Aorta (tissue), 5 donors: ENCODE results near the gene ST6GAL2. TPM values are rescaled to one million over a fixed set of nuclear protein-coding genes. Genes with fewer than 3 reads are reported as not detected.
A peak's percentile ranks its signal among the peaks of the same experiment; 100 is the strongest.

Experiments used
- ATAC-seq: fragments of 200-7000 bp; cut with Tn5 transposase; one replicate; pipeline ENCODE4 v1.9.1; 2022; ENCODE audit warnings: moderate library complexity; ENCODE audit not compliant: low FRiP score
- DNase-seq, 2 donors: peaks; one replicate each; pipeline ENCODE4 v3.0.0-alpha.2; 2020
- H3K27ac ChIP-seq, 2 donors: one replicate each; pipeline ENCODE4 v1.5.1; 2013; ENCODE audit warnings: low read length in 2 of 2, mild to moderate bottlenecking in 2 of 2, moderate library complexity in 2 of 2, control low read depth in 1 of 2, inconsistent platforms in 1 of 2, low read depth in 1 of 2
- H3K27me3 ChIP-seq, 2 donors: one replicate each; pipeline ENCODE4 v1.6.1; 2013; ENCODE audit warnings: control low read depth in 1 of 2, low read length in 1 of 2, mild to moderate bottlenecking in 1 of 2, moderate library complexity in 1 of 2; ENCODE audit not compliant: insufficient read depth in 2 of 2, control insufficient read depth in 1 of 2
- H3K36me3 ChIP-seq, 2 donors: one replicate each; pipeline ENCODE4 v1.6.1; 2013; ENCODE audit warnings: control low read depth in 1 of 2, low read length in 1 of 2, mild to moderate bottlenecking in 1 of 2; ENCODE audit not compliant: insufficient read depth in 2 of 2, control insufficient read depth in 1 of 2
- H3K4me1 ChIP-seq, 2 donors: one replicate each; pipeline ENCODE4 v1.6.1; 2013; ENCODE audit warnings: low read length in 2 of 2, control low read depth in 1 of 2, mild to moderate bottlenecking in 1 of 2, moderate library complexity in 1 of 2; ENCODE audit not compliant: insufficient read depth in 2 of 2, control insufficient read depth in 1 of 2
- H3K4me3 ChIP-seq, 2 donors: one replicate each; pipeline ENCODE4 v1.5.1; 2013; ENCODE audit warnings: low read length in 2 of 2, control low read depth in 1 of 2, mild to moderate bottlenecking in 1 of 2
- H3K9me3 ChIP-seq: one replicate; pipeline ENCODE4 v1.6.1; 2013; ENCODE audit warnings: mild to moderate bottlenecking, low read length; ENCODE audit not compliant: control insufficient read depth
- WGBS, 2 donors: extraction: QIAGEN DNeasy Blood & Tissue Kit; methylation state at CpG; one replicate each; pipeline ENCODE4 v1.1.7; 2013; 5-methylcytosine and 5-hydroxymethylcytosine counted together
- intact Hi-C, 2 donors: fragments of 100-400 bp; cut with DNase I; formaldehyde crosslinking; loops; one replicate each; pipeline versions ENCODE4 v1.14.2 to v1.15.0; 2022
- polyA plus RNA-seq, 2 donors: library from polyadenylated mRNA; stranded (reverse); fragments of 200-250 nt; gene quantifications; one replicate each; pipeline ENCODE4 v1.2.3, GENCODE V29; 2013
- total RNA-seq, 2 donors: library from RNA; stranded (reverse); fragmentation: NEBNext Ultra II Directional; extraction: Animal tissue kit (Norgen Biotek cat#: 25700); gene quantifications; one replicate each; pipeline ENCODE4 v1.2.1, GENCODE V29; 2021
- donor health status: healthy with polysubstance abuse.
- donor health status: Bipolar disorder and iron deficiency.
- donor health status: DM: no; HTN: no; CAD: no.
- donor health status: DM: no; HTN: no; CAD: no.
- donor health status: DM: yes; HTN: yes; CAD: no.

The ST6GAL2 gene
- total and polyA plus RNA-seq, 4 donors: 7.0 to 107 (median 29.2) TPM

DNA sequence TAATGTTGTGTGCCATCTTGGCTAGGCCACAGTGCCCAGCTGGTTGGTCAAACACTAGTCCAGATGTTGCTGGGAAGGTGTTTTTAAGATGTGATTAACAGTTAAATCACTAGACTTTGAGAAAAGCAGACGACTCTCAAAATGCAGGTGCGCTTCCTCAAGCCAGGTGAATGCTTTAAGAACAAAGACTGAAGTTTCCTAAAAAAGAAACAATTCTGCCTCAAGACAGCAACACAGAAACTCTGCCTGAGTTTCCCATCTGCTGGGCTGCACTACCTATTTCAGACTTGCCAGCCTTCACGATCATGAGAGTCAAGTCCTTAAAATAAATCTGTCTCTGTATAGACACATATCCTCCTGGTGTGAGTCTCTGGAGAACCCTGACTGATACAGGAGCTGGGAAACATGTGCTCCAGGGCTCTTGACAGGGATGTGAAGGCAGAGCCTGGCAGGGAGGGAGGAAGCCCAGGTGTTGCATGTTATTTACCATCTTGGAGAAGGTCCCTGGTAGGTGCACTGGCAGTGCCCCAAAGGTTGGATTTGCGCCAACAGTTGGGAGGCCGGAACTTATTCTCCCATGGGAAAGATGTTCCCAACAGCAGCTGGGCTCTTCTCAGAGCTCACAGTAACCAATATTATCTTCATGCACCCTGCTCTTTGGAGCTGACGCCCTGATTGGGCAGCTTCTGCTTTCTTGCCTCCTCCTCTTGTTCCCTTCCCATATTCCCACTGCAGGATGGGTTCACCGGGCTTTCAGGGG is 43.9 kb downstream of the ST6GAL2 start:
- Histone ChIP-seq H3K27me3 (no peaks in the 10 kb centered on the region), H3K4me3 (no peak overlapping the region), H3K4me1 (peaks cover 5 to 15% of the 10 kb centered on the region in 2 donors), H3K27ac (peak overlapping the region; percentile 62 to 74), H3K36me3 (peaks cover 0 to 6% of the 10 kb centered on the region in 2 donors), H3K9me3 (no peaks in the 10 kb centered on the region)
- no peak for ATAC-seq
- intact Hi-C loops: loop anchor here in 1 of 2 donors (10.0 kb wide), 1 partner anchor 573 kb away; no protein-coding TSS in a partner anchor
- DNase-seq: no peak
- 44% methylated on average over 7 of the region's 7 CpGs for WGBS, 2 donors

DNA sequence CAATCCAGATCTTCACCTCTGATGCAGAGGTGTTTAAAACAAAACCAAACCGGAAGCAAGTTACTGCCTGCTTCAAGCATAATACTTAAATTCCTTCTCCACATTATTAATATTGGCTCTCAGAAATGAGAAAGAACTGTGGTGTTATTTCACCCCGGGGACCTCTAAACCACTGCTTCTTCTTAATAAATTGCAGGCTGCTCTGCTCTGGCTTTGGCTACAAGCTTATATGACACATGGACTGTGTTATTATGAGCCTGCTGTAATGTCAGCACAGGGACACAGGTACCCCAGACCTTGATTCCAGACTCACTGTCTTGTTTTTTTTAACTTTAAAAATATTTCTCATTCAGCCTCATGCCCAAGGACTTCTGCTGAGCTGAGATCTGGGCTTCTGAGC is 45.1 kb downstream of the ST6GAL2 start:
- peaks cover 0 to 6% of the 10 kb centered on the region in 2 donors for H3K36me3 ChIP-seq
- ATAC-seq (no peak), DNase-seq (no peak)
- H3K9me3 ChIP-seq: no peaks in the 10 kb centered on the region
- peak overlapping the region; percentile 62 to 74 for H3K27ac ChIP-seq
- intact Hi-C loops: loop anchor here in 1 of 2 donors (10.0 kb wide), 1 partner anchor 574 kb away; no protein-coding TSS in a partner anchor
- no peaks in the 10 kb centered on the region for H3K27me3 ChIP-seq
- H3K4me1 ChIP-seq: peaks cover 5 to 15% of the 10 kb centered on the region in 2 donors
- WGBS, 2 donors: 2 to 7% methylated on average over 2 of the region's 2 CpGs
- no peak overlapping the region for H3K4me3 ChIP-seq

GRCh38 chr2:106839849-106840595 is 45.9 kb downstream of the ST6GAL2 start:
- Histone ChIP-seq H3K36me3 (peaks cover 0 to 6% of the 10 kb centered on the region in 2 donors), H3K27ac (peak overlapping the region; percentile 30 to 70), H3K4me3 (no peak overlapping the region), H3K4me1 (peaks cover 5 to 13% of the 10 kb centered on the region in 2 donors), H3K27me3 (no peaks in the 10 kb centered on the region), H3K9me3 (no peaks in the 10 kb centered on the region)
- DNase-seq: no peak
- 28 to 32% methylated on average over 7 of the region's 7 CpGs for WGBS, 2 donors
- intact Hi-C loops: loop anchor here in 1 of 2 donors (10.0 kb wide), 1 partner anchor 575 kb away; no protein-coding TSS in a partner anchor
- ATAC-seq: no peak

DNA sequence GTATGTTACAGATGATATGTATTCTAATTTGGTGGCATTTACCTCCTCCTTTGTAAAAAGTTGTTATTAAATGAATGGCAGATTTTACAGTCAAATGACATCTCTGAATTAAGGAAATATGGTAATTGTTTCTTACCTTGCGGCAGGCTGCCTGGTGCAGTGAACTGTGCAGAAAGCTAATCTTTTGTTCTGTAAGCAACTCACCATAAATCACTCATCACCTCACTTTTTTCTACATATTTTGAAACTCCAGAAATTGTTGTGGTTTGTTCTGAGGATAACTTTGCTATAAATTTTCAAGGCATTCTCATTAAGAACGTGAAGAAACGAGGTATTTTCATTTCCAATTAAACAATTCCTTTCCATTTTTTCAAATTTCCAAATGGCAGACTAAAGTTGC is 52.7 kb downstream of the ST6GAL2 start:
- no peaks in the 10 kb centered on the region for H3K27me3 ChIP-seq
- H3K36me3 ChIP-seq: peaks cover 3 to 6% of the 10 kb centered on the region in 2 donors
- no peak overlapping the region for H3K4me3 ChIP-seq
- intact Hi-C loops: no loop called here
- no peak for DNase-seq
- peaks cover 0 to 4% of the 10 kb centered on the region in 2 donors for H3K4me1 ChIP-seq
- 75 to 79% methylated on average over 3 of the region's 3 CpGs for WGBS, 2 donors
- H3K27ac ChIP-seq: no peak overlapping the region
- no peaks in the 10 kb centered on the region for H3K9me3 ChIP-seq
- no peak for ATAC-seq

DNA sequence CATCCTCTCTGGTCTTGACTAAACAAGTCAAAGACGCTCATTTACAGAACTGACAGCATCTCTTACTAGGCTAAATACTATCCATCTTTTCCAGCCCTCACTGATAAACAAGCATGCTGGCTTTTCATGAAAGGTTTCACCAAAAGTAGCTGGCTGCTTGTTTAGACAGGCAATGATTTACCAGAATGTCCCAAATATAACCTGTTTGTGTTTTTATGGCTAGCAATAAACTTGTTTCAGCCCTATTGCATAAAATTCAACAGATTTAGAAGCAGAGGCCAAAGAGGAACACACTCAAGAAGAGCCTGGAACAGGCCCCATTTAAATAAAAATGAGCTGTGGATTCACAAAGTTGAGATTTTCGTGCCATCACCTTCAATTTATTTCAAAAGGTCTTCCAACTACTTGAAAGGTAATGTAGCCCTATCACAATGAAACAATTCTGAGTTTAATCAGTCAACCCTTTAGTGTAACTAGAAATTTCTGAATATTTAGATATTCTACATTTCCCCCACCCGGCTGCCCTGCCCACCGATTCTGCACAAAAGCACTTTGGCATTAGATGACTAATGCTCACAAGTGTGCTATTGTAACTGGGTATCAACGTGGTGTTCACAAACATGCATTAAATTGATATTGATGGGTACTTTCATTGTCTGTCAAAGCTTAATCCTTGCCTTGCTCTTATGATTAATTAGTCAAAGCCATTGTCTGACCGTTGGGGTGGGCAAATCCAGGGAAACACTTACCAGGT is 54.0 kb downstream of the ST6GAL2 start:
- Histone ChIP-seq H3K27me3 (no peaks in the 10 kb centered on the region), H3K36me3 (peaks cover 2 to 6% of the 10 kb centered on the region in 2 donors), H3K4me3 (no peak overlapping the region), H3K27ac (peak overlapping the region in 1 of 2 donors; percentile 5), H3K9me3 (no peaks in the 10 kb centered on the region), H3K4me1 (peaks cover 0 to 4% of the 10 kb centered on the region in 2 donors)
- ATAC-seq: no peak
- WGBS, 2 donors: 64 to 68% methylated on average over 6 of the region's 6 CpGs
- intact Hi-C loops: no loop called here
- no peak for DNase-seq

GRCh38 chr2:106831241-106831640 is 54.7 kb downstream of the ST6GAL2 start:
- peaks cover 0 to 4% of the 10 kb centered on the region in 2 donors for H3K4me1 ChIP-seq
- DNase-seq (no peak), ATAC-seq (no peak)
- peak overlapping the region in 1 of 2 donors; percentile 50 for H3K27ac ChIP-seq
- H3K9me3 ChIP-seq: no peaks in the 10 kb centered on the region
- 74% methylated on average over 3 of the region's 3 CpGs for WGBS, 2 donors
- H3K4me3 ChIP-seq: no peak overlapping the region
- peaks cover 4 to 6% of the 10 kb centered on the region in 2 donors for H3K36me3 ChIP-seq
- H3K27me3 ChIP-seq: no peaks in the 10 kb centered on the region
- intact Hi-C loops: no loop called here

GRCh38 chr2:106830191-106830590 is 55.8 kb downstream of the ST6GAL2 start:
- ATAC-seq: no peak
- intact Hi-C loops: no loop called here
- Histone ChIP-seq H3K27ac (no peak overlapping the region), H3K9me3 (no peaks in the 10 kb centered on the region), H3K4me3 (no peak overlapping the region), H3K27me3 (no peaks in the 10 kb centered on the region), H3K4me1 (peaks cover 0 to 4% of the 10 kb centered on the region in 2 donors), H3K36me3 (peaks cover 6% of the 10 kb centered on the region in 2 donors)
- WGBS, 2 donors: 95% methylated on average over 7 of the region's 7 CpGs
- DNase-seq: no peak

GRCh38 chr2:106828119-106828518 is 57.8 kb downstream of the ST6GAL2 start:
- DNase-seq: no peak
- no peak overlapping the region for H3K27ac ChIP-seq
- intact Hi-C loops: no loop called here
- no peak overlapping the region for H3K4me3 ChIP-seq
- peaks cover 6 to 7% of the 10 kb centered on the region in 2 donors for H3K36me3 ChIP-seq
- no peaks in the 10 kb centered on the region for H3K9me3 ChIP-seq
- H3K27me3 ChIP-seq: no peaks in the 10 kb centered on the region
- no peaks in the 10 kb centered on the region for H3K4me1 ChIP-seq
- no peak for ATAC-seq
